ENCODE data around the gene ALMS1.
"Not testable (repeated sequence)": the region's sequence is repeated elsewhere in the genome, so short reads cannot be mapped to it uniquely, and the experiment has no call there.

Gene ALMS1

GRCh38 chr2:73406996-73407395 is 21.4 kb downstream of the ALMS1 start:
- DNase-seq: no peak

- no peak for DNase-seq
Measured at GRCh38 chr2:73408198-73408597, 22.6 kb downstream of the ALMS1 start.

GRCh38 chr2:73414696-73415095 is 29.1 kb downstream of the ALMS1 start:
- DNase-seq: no peak

- no peak for DNase-seq
Measured at GRCh38 chr2:73415906-73416305, 30.3 kb downstream of the ALMS1 start.

- DNase-seq: no peak
Measured at GRCh38 chr2:73418343-73418742, 32.7 kb downstream of the ALMS1 start.

- DNase-seq: no peak
Measured at GRCh38 chr2:73423913-73424312, 38.3 kb downstream of the ALMS1 start.

- no peak for DNase-seq
Measured at GRCh38 chr2:73426176-73426575, 40.5 kb downstream of the ALMS1 start.

DNA sequence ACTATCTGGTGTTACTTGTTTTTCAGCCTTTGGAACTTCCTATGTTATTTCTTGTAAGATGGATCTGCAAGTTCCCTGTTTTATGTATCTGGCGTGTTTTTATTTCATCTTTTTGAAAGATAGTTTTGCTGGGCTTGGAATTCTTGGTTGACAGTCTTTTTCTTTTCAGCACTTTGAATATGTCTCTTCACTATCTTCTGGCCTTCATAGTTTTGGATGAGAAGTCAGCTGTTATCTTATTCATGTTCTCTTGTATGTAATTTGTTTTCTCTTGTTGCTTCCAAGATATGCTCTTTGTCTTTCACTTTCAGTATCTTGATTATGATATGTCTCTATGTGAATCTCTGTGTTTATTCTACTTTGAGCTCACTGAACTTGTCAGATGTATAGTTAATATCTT is 50.4 kb downstream of the ALMS1 start:
- DNase-seq: no peak

DNA sequence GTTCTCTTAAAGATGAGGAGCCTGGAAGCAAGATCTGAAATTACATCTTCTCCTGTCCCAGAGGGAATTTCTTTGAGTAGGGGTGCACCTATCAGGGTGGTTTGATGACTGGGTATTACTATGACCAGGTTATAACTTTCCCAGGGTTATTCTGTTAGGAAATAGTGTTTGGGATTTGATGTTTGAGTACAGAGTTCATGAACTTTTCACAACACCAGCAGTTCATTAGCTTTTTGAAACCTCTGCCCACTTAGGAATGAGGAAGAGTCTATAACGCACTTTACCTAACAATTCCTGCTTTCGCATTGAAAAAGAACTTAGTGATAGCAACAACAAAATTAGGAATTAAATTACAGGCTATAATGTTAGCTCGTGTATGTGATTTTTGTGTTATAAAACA is 58.6 kb downstream of the ALMS1 start:
- no peak for DNase-seq

DNA sequence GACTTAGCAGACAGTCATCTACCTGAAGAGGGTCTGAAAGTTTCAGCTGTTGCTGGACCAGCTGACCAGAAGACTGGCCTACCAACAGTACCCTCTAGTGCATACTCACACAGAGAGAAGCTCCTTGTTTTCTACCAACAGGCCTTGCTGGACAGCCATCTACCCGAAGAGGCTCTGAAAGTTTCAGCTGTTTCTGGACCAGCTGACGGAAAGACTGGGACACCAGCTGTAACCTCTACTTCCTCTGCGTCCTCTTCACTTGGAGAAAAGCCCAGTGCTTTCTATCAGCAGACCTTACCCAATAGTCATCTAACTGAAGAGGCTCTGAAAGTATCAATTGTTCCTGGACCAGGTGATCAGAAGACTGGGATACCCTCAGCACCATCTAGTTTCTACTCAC is 63.2 kb downstream of the ALMS1 start:
- DNase-seq: no peak

DNA sequence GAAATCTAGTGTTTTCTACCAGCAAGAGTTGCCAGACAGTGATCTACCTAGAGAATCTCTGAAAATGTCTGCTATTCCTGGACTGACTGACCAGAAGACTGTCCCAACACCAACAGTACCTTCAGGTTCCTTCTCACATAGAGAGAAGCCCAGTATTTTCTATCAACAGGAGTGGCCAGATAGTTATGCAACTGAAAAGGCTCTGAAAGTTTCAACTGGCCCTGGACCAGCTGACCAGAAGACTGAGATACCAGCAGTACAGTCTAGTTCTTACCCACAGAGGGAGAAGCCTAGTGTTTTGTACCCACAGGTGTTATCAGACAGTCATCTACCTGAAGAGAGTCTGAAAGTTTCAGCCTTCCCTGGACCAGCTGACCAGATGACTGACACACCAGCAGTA is 63.8 kb downstream of the ALMS1 start:
- no peak for DNase-seq

DNA sequence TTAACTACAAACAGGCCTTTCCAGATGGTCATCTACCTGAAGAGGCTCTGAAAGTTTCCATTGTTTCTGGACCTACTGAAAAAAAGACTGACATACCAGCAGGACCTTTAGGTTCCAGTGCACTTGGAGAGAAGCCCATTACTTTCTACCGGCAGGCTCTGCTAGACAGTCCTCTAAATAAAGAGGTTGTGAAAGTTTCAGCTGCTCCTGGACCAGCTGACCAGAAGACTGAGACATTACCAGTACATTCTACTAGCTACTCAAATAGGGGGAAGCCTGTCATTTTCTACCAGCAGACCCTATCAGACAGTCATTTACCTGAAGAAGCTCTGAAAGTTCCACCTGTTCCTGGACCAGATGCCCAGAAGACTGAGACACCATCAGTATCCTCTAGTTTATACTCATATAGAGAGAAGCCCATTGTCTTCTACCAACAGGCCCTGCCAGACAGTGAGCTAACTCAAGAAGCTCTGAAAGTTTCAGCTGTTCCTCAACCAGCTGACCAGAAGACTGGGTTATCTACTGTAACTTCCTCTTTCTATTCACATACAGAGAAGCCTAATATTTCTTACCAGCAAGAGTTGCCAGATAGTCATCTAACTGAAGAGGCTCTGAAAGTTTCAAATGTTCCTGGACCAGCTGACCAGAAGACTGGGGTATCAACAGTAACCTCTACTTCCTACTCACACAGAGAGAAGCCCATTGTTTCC is 65.8 kb downstream of the ALMS1 start:
- no peak for DNase-seq

DNA sequence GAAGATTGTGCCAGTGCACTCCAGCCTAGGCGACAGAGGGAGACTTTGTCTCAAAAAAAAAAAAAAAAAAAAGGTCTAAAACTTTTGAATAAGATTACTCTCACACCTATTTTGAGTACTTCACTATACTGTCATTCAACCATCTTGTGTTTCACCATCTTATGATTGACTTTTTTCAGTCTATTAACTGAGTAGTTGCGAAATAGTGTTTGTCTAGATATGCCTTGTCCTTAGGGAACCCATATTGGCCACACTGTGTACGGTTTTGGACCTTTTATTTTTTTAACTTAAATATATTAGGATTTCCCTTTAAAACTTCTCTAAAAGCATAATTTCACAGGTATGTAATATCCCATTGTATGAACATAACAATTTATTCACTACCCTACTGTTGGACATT is 72.3 kb downstream of the ALMS1 start:
- no peak for DNase-seq

- DNase-seq: not testable (repeated sequence)
Measured at GRCh38 chr2:73462388-73462787, 76.8 kb downstream of the ALMS1 start.

DNA sequence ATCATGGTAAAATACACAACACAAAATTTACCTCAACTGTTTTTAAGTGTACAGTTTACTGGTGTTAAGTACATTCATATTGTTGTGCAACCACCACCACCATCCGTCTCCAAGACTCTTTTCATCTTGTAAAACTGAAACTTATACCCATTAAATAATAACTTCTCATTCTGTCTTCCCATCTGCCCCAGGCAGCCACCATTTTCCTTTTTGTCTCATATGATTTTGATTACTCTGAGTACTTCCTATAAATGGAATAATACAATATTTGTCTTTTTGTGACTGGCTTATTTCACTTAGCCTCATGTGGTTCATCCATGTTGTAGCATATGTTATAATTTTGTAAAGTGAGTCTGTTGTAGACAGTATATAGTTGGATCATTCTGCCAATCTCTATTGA is 82.7 kb downstream of the ALMS1 start:
- no peak for DNase-seq

DNA sequence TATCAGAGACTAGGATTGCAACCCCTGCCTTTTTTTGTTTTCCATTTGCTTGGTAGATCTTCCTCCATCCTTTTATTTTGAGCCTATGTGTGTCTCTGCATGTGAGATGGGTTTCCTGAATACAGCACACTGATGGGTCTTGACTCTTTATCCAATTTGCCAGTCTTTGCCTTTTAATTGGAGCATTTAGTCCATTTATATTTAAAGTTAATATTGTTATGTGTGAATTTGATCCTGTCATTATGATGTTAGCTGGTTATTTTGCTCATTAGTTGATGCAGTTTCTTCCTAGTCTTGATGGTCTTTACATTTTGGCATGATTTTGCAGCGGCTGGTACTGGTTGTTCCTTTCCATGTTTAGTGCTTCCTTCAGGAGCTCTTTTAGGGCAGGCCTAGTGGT is 98.2 kb downstream of the ALMS1 start:
- not testable (repeated sequence) for DNase-seq

DNA sequence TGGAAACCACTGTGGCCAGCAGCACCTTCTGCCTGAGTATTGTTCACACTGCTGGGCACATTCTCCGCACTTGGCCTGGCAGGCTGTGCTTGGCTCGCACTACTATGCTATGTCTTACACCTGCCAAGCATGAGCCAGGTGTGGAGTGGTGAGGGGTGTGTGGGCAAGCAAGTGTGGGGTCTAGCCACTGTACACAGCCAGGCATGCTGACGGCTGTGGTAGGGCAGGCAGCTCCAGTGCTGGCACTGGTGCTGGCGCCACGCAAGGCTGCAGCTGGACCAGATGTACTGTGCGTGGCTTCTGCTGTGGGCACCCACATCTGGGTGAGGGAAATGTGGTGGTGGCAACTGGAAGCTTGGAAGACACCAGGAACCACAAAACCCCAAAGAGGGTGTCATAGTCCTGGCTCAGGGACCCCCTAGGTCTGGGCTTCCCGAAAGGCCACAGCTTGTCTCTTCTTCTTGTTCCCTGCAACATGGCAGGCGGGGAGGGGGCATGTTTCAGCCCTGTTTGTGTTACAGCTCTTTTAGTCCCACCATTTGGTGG is 101.5 kb downstream of the ALMS1 start:
- no peak for DNase-seq

GRCh38 chr2:73488079-73488478 is 102.4 kb downstream of the ALMS1 start:
- DNase-seq: no peak

GRCh38 chr2:73489053-73489452 is 103.4 kb downstream of the ALMS1 start:
- no peak for DNase-seq

DNA sequence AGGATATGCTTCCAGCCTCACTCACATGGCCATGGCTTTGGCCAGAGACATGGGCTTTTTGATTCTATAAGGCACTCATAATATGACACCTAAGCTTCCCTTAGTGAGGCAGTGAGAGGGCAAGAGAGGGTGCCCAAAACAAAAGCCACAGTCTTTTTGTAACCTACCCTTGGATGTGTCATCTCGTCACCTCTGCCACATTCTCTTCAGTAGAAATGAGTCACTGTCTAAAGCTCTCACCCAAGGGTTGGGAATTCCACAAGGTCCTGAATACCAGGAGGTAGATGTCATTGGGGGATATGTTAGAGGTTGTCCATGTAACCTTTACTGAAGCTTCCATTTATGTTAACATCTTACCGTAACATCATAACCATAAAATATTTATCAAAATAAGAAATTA is 108.4 kb downstream of the ALMS1 start:
- DNase-seq: no peak

DNA sequence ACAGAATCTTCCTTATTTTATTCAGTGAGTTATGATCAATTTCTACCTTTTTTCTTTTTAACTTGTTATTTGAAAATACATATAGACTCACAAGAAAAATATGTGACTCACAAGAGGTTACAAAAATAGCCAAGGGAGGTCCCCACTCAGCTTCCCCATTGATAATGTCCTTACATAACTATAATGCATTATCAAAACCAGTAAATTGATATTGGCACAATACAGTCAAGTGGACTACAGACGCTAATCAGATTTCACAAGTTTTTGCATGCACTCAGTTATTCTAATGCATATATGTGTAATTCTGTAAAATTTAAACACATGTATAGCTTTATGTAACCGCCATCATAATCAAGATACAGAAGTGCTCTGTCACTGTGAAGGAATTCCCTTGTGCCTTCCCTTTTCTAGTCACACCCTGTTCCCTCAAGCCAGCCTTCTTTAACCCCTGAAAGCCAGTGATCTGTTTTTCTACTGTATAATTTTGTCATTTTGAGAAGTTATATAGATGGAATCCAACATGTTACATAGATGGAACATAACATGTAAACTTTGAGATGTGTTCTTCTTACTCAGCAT is 118.4 kb downstream of the ALMS1 start:
- no peak for DNase-seq

- not testable (repeated sequence) for DNase-seq
Measured at GRCh38 chr2:73504850-73505249, 119.2 kb downstream of the ALMS1 start.

- not testable (repeated sequence) for DNase-seq
Measured at GRCh38 chr2:73510470-73510869, 124.8 kb downstream of the ALMS1 start.

DNA sequence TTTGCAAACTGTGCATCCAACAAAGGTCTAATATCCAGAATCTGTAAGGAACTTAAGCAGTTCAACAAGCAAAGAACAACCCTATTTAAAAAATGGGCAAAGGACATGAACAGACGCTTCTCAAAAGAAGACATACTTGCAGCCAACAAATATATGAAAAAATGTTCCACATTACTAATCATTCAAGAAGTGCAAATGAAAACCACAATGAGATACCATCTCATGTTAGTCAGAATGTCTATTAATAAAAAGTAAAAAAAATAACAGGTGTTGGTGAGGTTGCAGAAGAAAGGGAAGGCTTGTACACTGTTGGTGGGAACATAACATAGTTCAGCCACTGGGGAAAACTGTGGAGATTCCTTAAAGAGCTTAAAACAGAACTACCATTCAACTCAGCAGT is 130.4 kb downstream of the ALMS1 start:
- DNase-seq: no peak

GRCh38 chr2:73528688-73529087 is 143.1 kb downstream of the ALMS1 start:
- DNase-seq: no peak
